B cell (primary cell): ENCODE results near the gene MCRIP2. TPM values are rescaled to one million over a fixed set of nuclear protein-coding genes. Genes with fewer than 3 reads are reported as not detected.
A peak's percentile ranks its signal among the peaks of the same experiment; 100 is the strongest.
"Not testable (repeated sequence)": the region's sequence is repeated elsewhere in the genome, so short reads cannot be mapped to it uniquely, and the experiment has no call there.

Experiments used
- ATAC-seq: fragments of 200-7000 bp; cut with Tn5 transposase; one replicate; pipeline ENCODE4 v1.10.0; 2021; ENCODE audit warnings: low read depth, mild to moderate bottlenecking, moderate number of reproducible peaks, moderate library complexity
- CTCF ChIA-PET: fragments of 350-600 bp; sonication (Branson Sonifier 250); formaldehyde crosslinking; loops from one replicate; lab custom pipeline; 2021; ENCODE audit warnings: antibody characterized with exemption, inconsistent platforms; lab: Charles Lee
- POLR2A ChIA-PET: fragments of 350-600 bp; sonication (Branson Sonifier 250); formaldehyde crosslinking; loops from one replicate; lab custom pipeline; 2021; ENCODE audit warnings: antibody characterized with exemption; lab: Charles Lee
- DNase-seq: peaks from one replicate; pipeline ENCODE4 v3.0.0; 2013
- H2AFZ ChIP-seq: 2 replicates; pipeline ENCODE4 v1.6.1; 2012; ENCODE audit warnings: mild to moderate bottlenecking, low read depth, low read length; ENCODE audit not compliant: insufficient read depth, poor library complexity, severe bottlenecking
- H3K27ac ChIP-seq, 2 donors: 1 replicate in 1 of 2; 2 replicates in 1 of 2; pipeline ENCODE4 v1.5.1; 2012 to 2013; ENCODE audit warnings: low read length in 2 of 2, mild to moderate bottlenecking in 2 of 2, moderate library complexity in 1 of 2
- H3K27me3 ChIP-seq, 4 experiments: fragments of 200-600 bp in 1 of 4; sonication (generic) in 1 of 4; replicated peaks in 1 of 4; 1 replicate in 2 of 4; 2 replicates in 2 of 4; pipeline versions ENCODE4 v1.6.1 to v1.7.0; 2013 to 2016; ENCODE audit warnings: low read length in 3 of 4, mild to moderate bottlenecking in 2 of 4, mixed read lengths in 1 of 4, moderate library complexity in 1 of 4; ENCODE audit not compliant: insufficient read depth in 4 of 4, control insufficient read depth in 3 of 4; ENCODE audit errors: control extremely low read depth in 1 of 4
- H3K36me3 ChIP-seq, 2 experiments: replicated peaks in 1 of 2; 1 replicate in 1 of 2; 2 replicates in 1 of 2; pipeline versions ENCODE4 v1.6.1 to v1.7.1; 2013; ENCODE audit warnings: low read length in 1 of 2; ENCODE audit not compliant: insufficient read depth in 2 of 2, control insufficient read depth in 1 of 2; ENCODE audit errors: control extremely low read depth in 1 of 2, extremely low read depth in 1 of 2
- H3K4me1 ChIP-seq, 2 donors: fragments of 200-600 bp in 1 of 2; sonication (generic) in 1 of 2; 1 replicate in 1 of 2; 2 replicates in 1 of 2; pipeline versions ENCODE4 v1.5.1 to v1.6.1; 2013 to 2017; ENCODE audit warnings: low read length in 2 of 2; ENCODE audit not compliant: control insufficient read depth in 2 of 2, insufficient read depth in 2 of 2
- H3K4me2 ChIP-seq: replicated peaks from 2 replicates; pipeline ENCODE3; 2012; ENCODE audit warnings: mild to moderate bottlenecking, low read depth, low read length; ENCODE audit not compliant: poor library complexity, severe bottlenecking
- H3K4me3 ChIP-seq, 5 experiments: fragments of 200-600 bp in 1 of 5; sonication (generic) in 1 of 5; 1 replicate in 3 of 5; 2 replicates in 2 of 5; pipeline versions ENCODE4 v1.5.1 to v1.7.0; 2011 to 2016; ENCODE audit warnings: low read length in 4 of 5, mild to moderate bottlenecking in 4 of 5, low read depth in 2 of 5, control low read depth in 1 of 5, moderate library complexity in 1 of 5; ENCODE audit not compliant: insufficient read depth in 1 of 5; ENCODE audit errors: control extremely low read depth in 1 of 5, extremely low read depth in 1 of 5
- H3K79me2 ChIP-seq: fragments of 200-600 bp; sonication (generic); one replicate; pipeline ENCODE4 v1.6.0; 2016; ENCODE audit warnings: low read length; ENCODE audit not compliant: control insufficient read depth, insufficient read depth
- H3K9ac ChIP-seq: fragments of 200-600 bp; sonication (generic); 2 replicates; pipeline ENCODE4 v1.6.1; 2017; ENCODE audit warnings: mild to moderate bottlenecking, low read length, moderate library complexity
- H3K9me3 ChIP-seq, 3 donors: one replicate each; pipeline versions ENCODE4 v1.6.1 to v1.7.1; 2013; ENCODE audit warnings: low read length in 2 of 3; ENCODE audit not compliant: control insufficient read depth in 2 of 3, insufficient read depth in 1 of 3; ENCODE audit errors: control extremely low read depth in 1 of 3
- H4K20me1 ChIP-seq: 2 replicates; pipeline ENCODE4 v1.6.0; 2012; ENCODE audit warnings: mild to moderate bottlenecking, low read length; ENCODE audit not compliant: insufficient read depth, control insufficient read depth, poor library complexity, severe bottlenecking
- H3K27ac Mint-ChIP-seq: one replicate; pipeline ENCODE4 v1.8.0; 2021; ENCODE audit warnings: mixed read lengths
- H3K27me3 Mint-ChIP-seq: one replicate; pipeline ENCODE4 v1.8.0; 2021; ENCODE audit warnings: mixed read lengths
- H3K4me1 Mint-ChIP-seq: one replicate; pipeline ENCODE4 v1.8.0; 2021; ENCODE audit warnings: mixed read lengths
- H3K4me3 Mint-ChIP-seq: one replicate; pipeline ENCODE4 v1.8.0; 2021; ENCODE audit warnings: mixed read lengths
- H3K9me3 Mint-ChIP-seq: one replicate; pipeline ENCODE4 v1.8.0; 2022; ENCODE audit warnings: mixed read lengths; ENCODE audit not compliant: insufficient read depth
- CTCF ChIP-seq: fragments of 200-600 bp; IDR thresholded peaks from one replicate; pipeline ENCODE4 v1.8.0; 2022; ENCODE audit warnings: antibody characterized with exemption, mild to moderate bottlenecking
- EZH2 ChIP-seq: IDR thresholded peaks from 2 replicates; pipeline ENCODE4 v1.6.1; 2012; ENCODE audit warnings: borderline replicate concordance, low read depth, mild to moderate bottlenecking, moderate library complexity, low read length; ENCODE audit not compliant: insufficient read depth, poor library complexity, severe bottlenecking
- WGBS: methylation state at CpG from one replicate; pipeline ENCODE4 v1.1.5; 2013; ENCODE audit warnings: missing lambda C conversion rate; ENCODE audit not compliant: insufficient coverage; 5-methylcytosine and 5-hydroxymethylcytosine counted together
- intact Hi-C: fragments of 100-400 bp; cut with micrococcal nuclease; formaldehyde crosslinking; loops from one replicate; pipeline ENCODE4 v1.10.0; 2022
- polyA plus RNA-seq: library from polyadenylated mRNA; depleted of rRNA; stranded (reverse); fragments of >200 nt; gene quantifications from 2 replicates; pipeline ENCODE4 v1.2.3, GENCODE V29; 2012
- total RNA-seq, 2 donors: library from RNA; stranded (reverse); fragments of 120-200 nt in 1 of 2; gene quantifications; 1 replicate in 1 of 2; 2 replicates in 1 of 2; pipeline versions ENCODE4 v1.2.3 to v1.2.4, GENCODE V29; 2013 to 2022

The MCRIP2 gene
- total and polyA plus RNA-seq, 2 donors (not counting 1 experiment from before 2014, with no cell fraction given): 29.2 to 46.0 TPM

DNA sequence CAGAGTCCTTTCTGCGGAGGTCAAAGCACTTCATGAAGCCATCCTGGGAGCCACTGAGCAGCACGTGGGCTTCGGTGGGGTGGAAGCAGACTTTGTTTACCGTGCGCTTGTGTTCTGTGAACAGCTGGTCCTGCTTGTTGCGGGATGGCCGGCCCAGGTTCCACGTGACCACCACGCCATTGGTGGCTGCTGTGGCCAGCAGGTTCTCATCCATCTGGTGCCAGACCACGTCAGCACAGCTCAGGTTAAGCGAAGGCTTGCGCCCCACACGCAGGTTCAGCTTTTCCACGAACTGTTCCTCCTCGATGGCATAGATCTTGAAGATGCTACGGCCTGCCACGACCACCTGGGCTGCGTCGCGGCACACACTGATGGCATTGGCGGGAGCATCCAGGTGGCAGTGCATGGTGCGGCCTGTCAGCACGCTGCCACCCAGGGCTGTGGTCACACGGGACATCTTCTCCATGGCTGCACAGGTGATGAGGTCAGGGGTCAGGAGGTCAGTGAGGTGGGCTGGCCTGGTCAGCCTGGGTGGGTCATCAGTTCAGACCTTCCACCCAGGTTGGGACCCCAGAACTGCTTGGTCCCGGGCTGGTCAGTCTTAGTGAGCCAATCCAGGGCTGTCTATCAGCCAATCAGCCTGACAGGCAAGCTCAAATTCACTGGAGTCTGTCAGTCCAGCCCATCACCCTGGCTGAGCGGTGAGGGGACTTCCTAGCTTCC lies 47.7 kb downstream of the MCRIP2 start:
- H3K4me3 ChIP-seq: peak overlapping the region; percentile 53 to 80 (median 75)
- peak overlapping the region; percentile 63 to 91 for H3K27ac ChIP-seq
- peak overlapping the region; percentile 96 for H3K9ac ChIP-seq
- peaks cover 4% of the 10 kb centered on the region for H4K20me1 ChIP-seq
- peaks cover 0 to 11% of the 10 kb centered on the region in 2 experiments for H3K36me3 ChIP-seq
- peaks cover 0 to 17% (median 4%) of the 10 kb centered on the region in 4 experiments for H3K27me3 ChIP-seq
- Mint-ChIP-seq H3K27me3 (peaks cover 5% of the 10 kb centered on the region), H3K27ac (peak overlapping the region; percentile 92), H3K9me3 (no peaks in the 10 kb centered on the region), H3K4me1 (peaks cover 24% of the 10 kb centered on the region), H3K4me3 (peak overlapping the region; percentile 93)
- H3K4me2 ChIP-seq: peak overlapping the region; percentile 99
- DNase-seq (no peak), ATAC-seq (no peak)
- H3K9me3 ChIP-seq: peaks cover 0 to 20% (median 0%) of the 10 kb centered on the region in 3 donors
- H2AFZ ChIP-seq: peak overlapping the region; percentile 88
- H3K4me1 ChIP-seq: peaks cover 26 to 31% of the 10 kb centered on the region in 2 donors
- intact Hi-C loops: no loop called here
- 87% methylated on average over 26 of the region's 26 CpGs for WGBS
- ChIA-PET POLR2A (interaction anchor here (1.1 to 1.3 kb wide), 3 partner anchors 9 to 32 kb away, joined by 3 to 6 read pairs (median 4); partner anchors contain the start of genes ANTKMT and STUB1), CTCF (interaction anchor here (0.8 to 1.6 kb wide), 3 partner anchors 9 to 1315 kb away, joined by 3 to 7 read pairs (median 3); partner anchors contain the start of gene STUB1)
- TF ChIP-seq CTCF (no peak), EZH2 (no peak)
- H3K79me2 ChIP-seq: peaks cover 22% of the 10 kb centered on the region

GRCh38 chr16:691242-691641 lies 49.6 kb downstream of the MCRIP2 start:
- H3K9ac ChIP-seq, H3K9me3 Mint-ChIP-seq, H3K4me2 ChIP-seq, H3K27ac ChIP-seq, H3K36me3 ChIP-seq, H4K20me1 ChIP-seq, H3K4me3 ChIP-seq, ATAC-seq, CTCF ChIA-PET, POLR2A ChIA-PET, H2AFZ ChIP-seq, intact Hi-C loops, DNase-seq: not testable (repeated sequence)
- Mint-ChIP-seq H3K4me1 (peaks cover 29% of the 10 kb centered on the region), H3K27ac (peak overlapping the region; percentile 85), H3K27me3 (peaks cover 12% of the 10 kb centered on the region), H3K4me3 (peak overlapping the region; percentile 76)
- 91% methylated on average over 14 of the region's 16 CpGs for WGBS
- H3K27me3 ChIP-seq: peaks cover 0 to 34% (median 12%) of the 10 kb centered on the region in 4 experiments
- peaks cover 36 to 40% of the 10 kb centered on the region in 2 donors for H3K4me1 ChIP-seq
- H3K79me2 ChIP-seq: peaks cover 18% of the 10 kb centered on the region
- peaks cover 0 to 28% (median 0%) of the 10 kb centered on the region in 3 donors for H3K9me3 ChIP-seq
